Psoas muscle (tissue), 8 donors: ENCODE data around the gene HYAL1. TPM values are rescaled to one million over a fixed set of nuclear protein-coding genes. Genes with fewer than 3 reads are reported as not detected.

Experiments used
- ATAC-seq, 4 donors: fragments of 200-7000 bp; cut with Tn5 transposase; one replicate each; pipeline ENCODE4 v1.9.1; 2020; ENCODE audit warnings: moderate library complexity in 3 of 4, mild to moderate bottlenecking in 2 of 4
- DNase-seq, 2 donors: peaks; one replicate each; pipeline ENCODE4 v3.0.0-alpha.2; 2020
- H3K27ac ChIP-seq: fragments of 200-600 bp; one replicate; pipeline ENCODE4 v1.8.0; 2022
- H3K27me3 ChIP-seq, 3 donors: fragments of 200-600 bp in 1 of 3; one replicate each; pipeline versions ENCODE4 v1.6.1 to v1.8.0; 2013 to 2022; ENCODE audit warnings: low read length in 2 of 3, mild to moderate bottlenecking in 2 of 3, moderate library complexity in 1 of 3; ENCODE audit not compliant: insufficient read depth in 3 of 3
- H3K36me3 ChIP-seq, 2 donors: fragments of 200-600 bp in 1 of 2; one replicate each; pipeline versions ENCODE4 v1.6.1 to v1.8.0; 2013 to 2022; ENCODE audit warnings: low read depth in 1 of 2, mild to moderate bottlenecking in 1 of 2, moderate library complexity in 1 of 2; ENCODE audit not compliant: insufficient read depth in 1 of 2
- H3K4me1 ChIP-seq: fragments of 200-600 bp; one replicate; pipeline ENCODE4 v1.8.0; 2022
- H3K4me3 ChIP-seq: fragments of 200-600 bp; one replicate; pipeline ENCODE4 v1.8.0; 2022; ENCODE audit warnings: mild to moderate bottlenecking
- H3K9me3 ChIP-seq: fragments of 200-600 bp; one replicate; pipeline ENCODE4 v1.8.0; 2022
- CTCF ChIP-seq: fragments of 200-600 bp; IDR thresholded peaks from one replicate; pipeline ENCODE4 v1.8.0; 2022; ENCODE audit warnings: antibody characterized with exemption
- WGBS, 3 donors: extraction: QIAGEN DNeasy Blood & Tissue Kit; methylation state at CpG; one replicate each; pipeline versions ENCODE4 v1.1.6 to v1.1.7; 2013; 5-methylcytosine and 5-hydroxymethylcytosine counted together
- intact Hi-C, 2 donors: fragments of 100-400 bp; cut with DNase I; formaldehyde crosslinking; loops; one replicate each; pipeline versions ENCODE4 v1.11.0 to v1.14.2; 2022
- polyA plus RNA-seq, 3 donors: library from polyadenylated mRNA; stranded (reverse); fragments of 200-250 nt; gene quantifications; one replicate each; pipeline ENCODE4 v1.2.3, GENCODE V29; 2013
- total RNA-seq, 4 donors: library from RNA; stranded (reverse); fragmentation: NEBNext Ultra II Directional in 2 of 4; extraction: Animal tissue kit (Norgen Biotek cat#: 25700) in 2 of 4; gene quantifications; one replicate each; pipeline versions ENCODE4 v1.2.1 to v1.2.4, GENCODE V29; 2021 to 2023
- donor health status: healthy with polysubstance abuse.
- donor health status: DM: no; HTN: no; CAD: no; lungs with moderate emphysema.
- donor health status: Bipolar disorder and iron deficiency.
- donor health status: healthy.
- donor health status: DM: yes; HTN: yes; CAD: no.
- donor health status: DM: no; HTN: no; CAD: no.
- donor health status: DM: no; HTN: no; CAD: no.
- donor health status: DM: yes; HTN: yes; CAD: no.

The HYAL1 gene
- total and polyA plus RNA-seq, 7 donors, result 8.5 to 20.8 (median 13.8) TPM

GRCh38 chr3:50342813-50343633 is 39.6 kb upstream of the HYAL1 start:
- DNase-seq, result no peak

GRCh38 chr3:50341996-50342650 is 38.7 kb upstream of the HYAL1 start:
- DNase-seq (no peak), ATAC-seq (no peak)
- no peak for TF ChIP-seq CTCF
- intact Hi-C loops, result no loop called here
- Histone ChIP-seq H3K27me3 (no peaks in the 10 kb centered on the region), H3K9me3 (no peaks in the 10 kb centered on the region), H3K4me3 (no peak overlapping the region), H3K4me1 (peaks cover 26% of the 10 kb centered on the region), H3K36me3 (no peaks in the 10 kb centered on the region), H3K27ac (no peak overlapping the region)
- 88 to 93% (median 90%) methylated on average over 13 of the region's 13 CpGs for WGBS, 3 donors

More at GRCh38 chr3:50342813-50343633, 39.6 kb upstream of the HYAL1 start:
- intact Hi-C loops, result no loop called here
- no peak for ATAC-seq
- Histone ChIP-seq H3K4me1 (peaks cover 26% of the 10 kb centered on the region), H3K4me3 (no peak overlapping the region), H3K9me3 (no peaks in the 10 kb centered on the region), H3K36me3 (peaks cover 0 to 8% of the 10 kb centered on the region in 2 donors), H3K27ac (no peak overlapping the region), H3K27me3 (no peaks in the 10 kb centered on the region)
- 84 to 89% (median 86%) methylated on average over 13 of the region's 13 CpGs for WGBS, 3 donors
- TF ChIP-seq CTCF, result no peak

- TF ChIP-seq CTCF, result no peak
- H3K36me3 ChIP-seq, result no peaks in the 10 kb centered on the region
- H3K9me3 ChIP-seq, result no peaks in the 10 kb centered on the region
- WGBS, 3 donors, result 87 to 94% (median 93%) methylated on average over 8 to 9 of the region's 9 CpGs
- H3K4me3 ChIP-seq, result peak overlapping the region; percentile 93
- peaks cover 26% of the 10 kb centered on the region for H3K4me1 ChIP-seq
- no peak overlapping the region for H3K27ac ChIP-seq
- ATAC-seq, result no peak
- intact Hi-C loops, result no loop called here
- DNase-seq, result no peak
- H3K27me3 ChIP-seq, result no peaks in the 10 kb centered on the region
These were observed 38.2 kb upstream of the HYAL1 start for GRCh38 chr3:50341537-50341936.

- H3K9me3 ChIP-seq, result no peaks in the 10 kb centered on the region
- peaks cover 29% of the 10 kb centered on the region for H3K4me1 ChIP-seq
- 11 to 18% (median 12%) methylated on average over 68 to 85 of the region's 85 CpGs for WGBS, 3 donors
- DNase-seq (peak; percentile 78 to 86), ATAC-seq (peak in 2 of 4 donors; percentile 3)
- intact Hi-C loops, result no loop called here
- TF ChIP-seq CTCF, result no peak
- peak within 1 kb of the TSS; percentile 95 for H3K27ac ChIP-seq
- no peaks in the 10 kb centered on the region for H3K27me3 ChIP-seq
- peak within 1 kb of the TSS; percentile 93 for H3K4me3 ChIP-seq
- no peaks in the 10 kb centered on the region for H3K36me3 ChIP-seq
These were observed 37.3 kb upstream of the HYAL1 start, which contains the start of gene RASSF1 for GRCh38 chr3:50340448-50341329. TSS of gene RASSF1 (minus strand) at chr3:50340836. CDS start at chr3:50340805, 31 bp downstream.
